ENCODE results near the gene NT5DC3. TPM values are rescaled to one million over a fixed set of nuclear protein-coding genes. Genes with fewer than 3 reads are reported as not detected.

The NT5DC3 gene
- total and polyA plus RNA-seq, 9 of the 15 experiments (the other 6 are each of a cell fraction or from before 2014, with no cell fraction given): 6.3 to 33.5 (median 24.5) TPM

DNA sequence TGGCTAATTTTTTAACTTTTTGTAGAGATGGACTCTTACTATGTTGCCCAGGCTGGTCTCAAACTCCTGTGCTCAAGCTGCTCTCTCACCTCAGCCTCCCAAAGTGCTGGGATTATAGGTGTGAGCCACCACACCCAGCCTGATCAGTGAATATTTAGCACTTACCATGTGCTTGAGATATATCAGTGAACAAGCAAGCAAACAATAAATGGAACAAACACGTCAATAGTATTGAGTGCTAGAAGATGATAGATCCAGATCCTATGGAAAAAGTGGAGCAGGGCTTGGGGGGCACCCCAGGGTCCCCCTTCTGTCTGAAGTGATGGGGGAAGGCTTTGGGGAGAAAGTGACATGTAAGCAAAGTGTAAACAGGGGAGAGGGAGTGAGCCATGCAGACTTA lies 83.8 kb downstream of the NT5DC3 start:
- ChIA-PET CTCF (ENCODE audit: low intra/inter-chr PET ratio) (no interaction called here), POLR2A (no interaction called here)
- Histone ChIP-seq H4K20me1 (replicated peaks; ENCODE audit: control insufficient read depth, insufficient read depth, low read length) (no peaks in the 10 kb centered on the region; the same call in 1 of the 2 replicates), H3K9me1 (ENCODE audit: control insufficient read depth, insufficient read depth, low read length) (peaks cover 3% of the 10 kb centered on the region), H3K27ac (ENCODE audit: extremely low read depth, low read depth, low read length) (no peak overlapping the region), H2AFZ (ENCODE audit: low read depth, low read length) (no peak overlapping the region), H3K9me3 (replicated peaks; ENCODE audit: control insufficient read depth, insufficient read depth, low read depth, low read length) (no peaks in the 10 kb centered on the region), H3K9ac (ENCODE audit: insufficient read depth in 1 of 2, low read depth in 2 of 2, low read length in 2 of 2) (no peak overlapping the region), H3K4me1 (replicated peaks in 1 of 2; ENCODE audit: control insufficient read depth in 2 of 2, insufficient read depth in 2 of 2, low read length in 2 of 2) (no peaks in the 10 kb centered on the region), H3K27me3 (ENCODE audit: control insufficient read depth in 2 of 2, insufficient read depth in 2 of 2, low read length in 2 of 2) (no peaks in the 10 kb centered on the region), H3K4me3 (no peak overlapping the region), H3K36me3 (ENCODE audit: control insufficient read depth, insufficient read depth, low read length) (peaks cover 9% of the 10 kb centered on the region; the same call in 1 of the 3 replicates), H3K4me2 (ENCODE audit: insufficient read depth, low read length) (no peak overlapping the region), H3K79me2 (ENCODE audit: control insufficient read depth, insufficient read depth, low read length) (no peaks in the 10 kb centered on the region)
- ATAC-seq (no peak), FAIRE-seq (no peak), DNase-seq (ENCODE audit: extremely low read depth in 1 of 4, low spot score in 3 of 4) (no peak)
- WGBS (ENCODE audit: insufficient coverage, low coverage, missing lambda C conversion rate): 11% methylated on average over 1 of the region's 1 CpG
- in situ Hi-C loops (cut with MboI) (no loop called here), intact Hi-C loops (cut with micrococcal nuclease) (no loop called here)
- no TSS peak for BruUV-seq (replicated peaks)
- no peak for TF ChIP-seq ZNF696 (CRISPR knock-in tag; conservative IDR thresholded peaks at IDR 0.05)
- TF ChIP-seq PHF20 (IDR thresholded peaks at IDR 0.05; ENCODE audit: partially characterized antibody): no peak
- no peak for TF ChIP-seq RBM14 (IDR thresholded peaks at IDR 0.05; ENCODE audit: borderline replicate concordance, insufficient read depth, low read depth, low read length)
- no peak for TF ChIP-seq ZNF695 (CRISPR knock-in tag; IDR thresholded peaks at IDR 0.05)
- TF ChIP-seq NRF1 (conservative IDR thresholded peaks at IDR 0.05 in 1 of 2, IDR thresholded peaks at IDR 0.05 in 1 of 2): no peak
- no peak for TF ChIP-seq STAT6 (CRISPR knock-in tag; IDR thresholded peaks at IDR 0.05)
- TF ChIP-seq, protein P1, sequence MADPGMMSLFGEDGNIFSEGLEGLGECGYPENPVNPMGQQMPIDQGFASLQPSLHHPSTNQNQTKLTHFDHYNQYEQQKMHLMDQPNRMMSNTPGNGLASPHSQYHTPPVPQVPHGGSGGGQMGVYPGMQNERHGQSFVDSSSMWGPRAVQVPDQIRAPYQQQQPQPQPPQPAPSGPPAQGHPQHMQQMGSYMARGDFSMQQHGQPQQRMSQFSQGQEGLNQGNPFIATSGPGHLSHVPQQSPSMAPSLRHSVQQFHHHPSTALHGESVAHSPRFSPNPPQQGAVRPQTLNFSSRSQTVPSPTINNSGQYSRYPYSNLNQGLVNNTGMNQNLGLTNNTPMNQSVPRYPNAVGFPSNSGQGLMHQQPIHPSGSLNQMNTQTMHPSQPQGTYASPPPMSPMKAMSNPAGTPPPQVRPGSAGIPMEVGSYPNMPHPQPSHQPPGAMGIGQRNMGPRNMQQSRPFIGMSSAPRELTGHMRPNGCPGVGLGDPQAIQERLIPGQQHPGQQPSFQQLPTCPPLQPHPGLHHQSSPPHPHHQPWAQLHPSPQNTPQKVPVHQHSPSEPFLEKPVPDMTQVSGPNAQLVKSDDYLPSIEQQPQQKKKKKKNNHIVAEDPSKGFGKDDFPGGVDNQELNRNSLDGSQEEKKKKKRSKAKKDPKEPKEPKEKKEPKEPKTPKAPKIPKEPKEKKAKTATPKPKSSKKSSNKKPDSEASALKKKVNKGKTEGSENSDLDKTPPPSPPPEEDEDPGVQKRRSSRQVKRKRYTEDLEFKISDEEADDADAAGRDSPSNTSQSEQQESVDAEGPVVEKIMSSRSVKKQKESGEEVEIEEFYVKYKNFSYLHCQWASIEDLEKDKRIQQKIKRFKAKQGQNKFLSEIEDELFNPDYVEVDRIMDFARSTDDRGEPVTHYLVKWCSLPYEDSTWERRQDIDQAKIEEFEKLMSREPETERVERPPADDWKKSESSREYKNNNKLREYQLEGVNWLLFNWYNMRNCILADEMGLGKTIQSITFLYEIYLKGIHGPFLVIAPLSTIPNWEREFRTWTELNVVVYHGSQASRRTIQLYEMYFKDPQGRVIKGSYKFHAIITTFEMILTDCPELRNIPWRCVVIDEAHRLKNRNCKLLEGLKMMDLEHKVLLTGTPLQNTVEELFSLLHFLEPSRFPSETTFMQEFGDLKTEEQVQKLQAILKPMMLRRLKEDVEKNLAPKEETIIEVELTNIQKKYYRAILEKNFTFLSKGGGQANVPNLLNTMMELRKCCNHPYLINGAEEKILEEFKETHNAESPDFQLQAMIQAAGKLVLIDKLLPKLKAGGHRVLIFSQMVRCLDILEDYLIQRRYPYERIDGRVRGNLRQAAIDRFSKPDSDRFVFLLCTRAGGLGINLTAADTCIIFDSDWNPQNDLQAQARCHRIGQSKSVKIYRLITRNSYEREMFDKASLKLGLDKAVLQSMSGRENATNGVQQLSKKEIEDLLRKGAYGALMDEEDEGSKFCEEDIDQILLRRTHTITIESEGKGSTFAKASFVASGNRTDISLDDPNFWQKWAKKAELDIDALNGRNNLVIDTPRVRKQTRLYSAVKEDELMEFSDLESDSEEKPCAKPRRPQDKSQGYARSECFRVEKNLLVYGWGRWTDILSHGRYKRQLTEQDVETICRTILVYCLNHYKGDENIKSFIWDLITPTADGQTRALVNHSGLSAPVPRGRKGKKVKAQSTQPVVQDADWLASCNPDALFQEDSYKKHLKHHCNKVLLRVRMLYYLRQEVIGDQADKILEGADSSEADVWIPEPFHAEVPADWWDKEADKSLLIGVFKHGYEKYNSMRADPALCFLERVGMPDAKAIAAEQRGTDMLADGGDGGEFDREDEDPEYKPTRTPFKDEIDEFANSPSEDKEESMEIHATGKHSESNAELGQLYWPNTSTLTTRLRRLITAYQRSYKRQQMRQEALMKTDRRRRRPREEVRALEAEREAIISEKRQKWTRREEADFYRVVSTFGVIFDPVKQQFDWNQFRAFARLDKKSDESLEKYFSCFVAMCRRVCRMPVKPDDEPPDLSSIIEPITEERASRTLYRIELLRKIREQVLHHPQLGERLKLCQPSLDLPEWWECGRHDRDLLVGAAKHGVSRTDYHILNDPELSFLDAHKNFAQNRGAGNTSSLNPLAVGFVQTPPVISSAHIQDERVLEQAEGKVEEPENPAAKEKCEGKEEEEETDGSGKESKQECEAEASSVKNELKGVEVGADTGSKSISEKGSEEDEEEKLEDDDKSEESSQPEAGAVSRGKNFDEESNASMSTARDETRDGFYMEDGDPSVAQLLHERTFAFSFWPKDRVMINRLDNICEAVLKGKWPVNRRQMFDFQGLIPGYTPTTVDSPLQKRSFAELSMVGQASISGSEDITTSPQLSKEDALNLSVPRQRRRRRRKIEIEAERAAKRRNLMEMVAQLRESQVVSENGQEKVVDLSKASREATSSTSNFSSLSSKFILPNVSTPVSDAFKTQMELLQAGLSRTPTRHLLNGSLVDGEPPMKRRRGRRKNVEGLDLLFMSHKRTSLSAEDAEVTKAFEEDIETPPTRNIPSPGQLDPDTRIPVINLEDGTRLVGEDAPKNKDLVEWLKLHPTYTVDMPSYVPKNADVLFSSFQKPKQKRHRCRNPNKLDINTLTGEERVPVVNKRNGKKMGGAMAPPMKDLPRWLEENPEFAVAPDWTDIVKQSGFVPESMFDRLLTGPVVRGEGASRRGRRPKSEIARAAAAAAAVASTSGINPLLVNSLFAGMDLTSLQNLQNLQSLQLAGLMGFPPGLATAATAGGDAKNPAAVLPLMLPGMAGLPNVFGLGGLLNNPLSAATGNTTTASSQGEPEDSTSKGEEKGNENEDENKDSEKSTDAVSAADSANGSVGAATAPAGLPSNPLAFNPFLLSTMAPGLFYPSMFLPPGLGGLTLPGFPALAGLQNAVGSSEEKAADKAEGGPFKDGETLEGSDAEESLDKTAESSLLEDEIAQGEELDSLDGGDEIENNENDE (IDR thresholded peaks at IDR 0.05; ENCODE audit: low read depth, low read length): no peak
- no peak for TF ChIP-seq ZSCAN32 (CRISPR knock-in tag; IDR thresholded peaks at IDR 0.05)
- no peak for TF ChIP-seq STAT5A (IDR thresholded peaks at IDR 0.05; ENCODE audit: borderline replicate concordance, low read length)
